ENCODE measurements around the gene SLC6A4. TPM values are rescaled to one million over a fixed set of nuclear protein-coding genes. Genes with fewer than 3 reads are reported as not detected.
A peak's percentile ranks its signal among the peaks of the same experiment; 100 is the strongest.

SLC6A4 gene
- polyA plus RNA-seq, 1 experiment = not detected

DNA sequence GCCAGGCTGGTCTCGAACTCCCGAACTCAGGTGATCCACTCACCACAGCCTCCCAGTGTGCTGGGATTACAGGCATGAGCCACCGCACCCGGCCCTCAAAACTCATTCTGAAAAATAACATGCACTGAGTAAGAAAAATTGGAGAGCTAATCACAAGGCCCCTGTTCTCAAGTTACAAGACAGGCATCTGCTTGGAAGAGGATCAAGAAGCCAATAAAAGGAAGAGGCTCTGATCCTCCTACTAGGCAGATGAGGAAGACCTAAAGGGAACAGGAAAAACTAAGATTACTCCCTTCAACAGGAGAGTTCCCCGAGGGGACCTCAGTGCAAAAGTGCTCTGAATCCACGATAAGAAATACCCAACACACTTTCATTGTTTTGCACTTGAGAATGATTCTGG lies 37.9 kb upstream of the SLC6A4 start:
- POLR2A ChIA-PET = no interaction called here
- H3K36me3 ChIP-seq (ENCODE audit: control insufficient read depth, insufficient read depth, low read length) = peaks cover 11% of the 10 kb centered on the region
- H3K27me3 ChIP-seq (ENCODE audit: control insufficient read depth, insufficient read depth, low read length) = no peaks in the 10 kb centered on the region
- no peak overlapping the region for H3K4me3 ChIP-seq (ENCODE audit: low read depth, low read length)
- CTCF ChIA-PET = interaction anchor here (1.3 to 1.7 kb wide), 2 partner anchors 148 to 169 kb away, joined by 4 to 6 read pairs; no protein-coding TSS in a partner anchor
- TF ChIP-seq CTCF (IDR thresholded peaks at IDR 0.05; ENCODE audit: insufficient read depth, low read depth, low read length) = no peak
- no peak for DNase-seq (ENCODE audit: low read depth)

GRCh38 chr17:30271102-30271501 lies 35.6 kb upstream of the SLC6A4 start:
- DNase-seq (ENCODE audit: low read depth) = no peak
- Histone ChIP-seq H3K27me3 (ENCODE audit: control insufficient read depth, insufficient read depth, low read length) (no peaks in the 10 kb centered on the region), H3K36me3 (ENCODE audit: control insufficient read depth, insufficient read depth, low read length) (peaks cover 14% of the 10 kb centered on the region), H3K4me3 (ENCODE audit: low read depth, low read length) (no peak overlapping the region)
- CTCF ChIA-PET = interaction anchor here (0.6 to 1.5 kb wide), 4 partner anchors 145 to 697 kb away, joined by 3 to 5 read pairs (median 3); no protein-coding TSS in a partner anchor
- TF ChIP-seq CTCF (IDR thresholded peaks at IDR 0.05; ENCODE audit: insufficient read depth, low read depth, low read length) = no peak
- POLR2A ChIA-PET = no interaction called here

GRCh38 chr17:30267625-30268024 lies 32.1 kb upstream of the SLC6A4 start:
- TF ChIP-seq CTCF (IDR thresholded peaks at IDR 0.05; ENCODE audit: insufficient read depth, low read depth, low read length) = no peak
- no peak for DNase-seq (ENCODE audit: low read depth)
- Histone ChIP-seq H3K27me3 (ENCODE audit: control insufficient read depth, insufficient read depth, low read length) (no peaks in the 10 kb centered on the region), H3K36me3 (ENCODE audit: control insufficient read depth, insufficient read depth, low read length) (peaks cover 10% of the 10 kb centered on the region), H3K4me3 (ENCODE audit: low read depth, low read length) (no peak overlapping the region)
- ChIA-PET POLR2A (interaction anchor here (0.6 kb wide), 1 partner anchor 64 kb away, joined by 3 read pairs; no protein-coding TSS in a partner anchor), CTCF (interaction anchor here (1.3 kb wide), 1 partner anchor 9 kb away, joined by 3 read pairs; no protein-coding TSS in a partner anchor)

GRCh38 chr17:30263552-30264333 lies 28.2 kb upstream of the SLC6A4 start:
- no peak for TF ChIP-seq CTCF (IDR thresholded peaks at IDR 0.05; ENCODE audit: insufficient read depth, low read depth, low read length)
- DNase-seq (ENCODE audit: low read depth) = no peak
- POLR2A ChIA-PET = no interaction called here
- no peaks in the 10 kb centered on the region for H3K27me3 ChIP-seq (ENCODE audit: control insufficient read depth, insufficient read depth, low read length)
- CTCF ChIA-PET = no interaction called here
- H3K4me3 ChIP-seq (ENCODE audit: low read depth, low read length) = no peak overlapping the region
- peaks cover 4% of the 10 kb centered on the region for H3K36me3 ChIP-seq (ENCODE audit: control insufficient read depth, insufficient read depth, low read length)

- CTCF ChIA-PET = interaction anchor here (1.2 kb wide), 1 partner anchor 152 kb away, joined by 3 read pairs; no protein-coding TSS in a partner anchor
- no peak overlapping the region for H3K4me3 ChIP-seq (ENCODE audit: low read depth, low read length)
- DNase-seq (ENCODE audit: low read depth) = peak; percentile 5
- POLR2A ChIA-PET = no interaction called here
- H3K27me3 ChIP-seq (ENCODE audit: control insufficient read depth, insufficient read depth, low read length) = no peaks in the 10 kb centered on the region
- H3K36me3 ChIP-seq (ENCODE audit: control insufficient read depth, insufficient read depth, low read length) = peaks cover 3% of the 10 kb centered on the region
- no peak for TF ChIP-seq CTCF (IDR thresholded peaks at IDR 0.05; ENCODE audit: insufficient read depth, low read depth, low read length)
Measured at GRCh38 chr17:30256756-30257506, 21.4 kb upstream of the SLC6A4 start.
